ENCODE data around the gene NCF4. TPM values are rescaled to one million over a fixed set of nuclear protein-coding genes. Genes with fewer than 3 reads are reported as not detected.
A peak's percentile ranks its signal among the peaks of the same experiment; 100 is the strongest.

Gene NCF4
- total and polyA plus RNA-seq, 8 donors = 3.2 to 68.1 (median 3.7) TPM

GRCh38 chr22:36918586-36919284 lies 57.9 kb downstream of the NCF4 start:
- no peak for DNase-seq
- H3K36me3 ChIP-seq = peaks cover 0 to 21% of the 10 kb centered on the region in 2 donors
- peak overlapping the region in 1 of 2 donors; percentile 25 for H3K27ac ChIP-seq
- H3K4me1 ChIP-seq = peaks cover 0 to 78% of the 10 kb centered on the region in 2 donors
- intact Hi-C loops (cut with DNase I) = no loop called here
- peaks cover 0 to 19% of the 10 kb centered on the region in 2 donors for H3K27me3 ChIP-seq
- TF ChIP-seq CTCF (IDR thresholded peaks at IDR 0.05) = no peak
- no peak overlapping the region for H3K4me3 ChIP-seq
- H3K9me3 ChIP-seq = no peaks in the 10 kb centered on the region
- ATAC-seq = no peak

DNA sequence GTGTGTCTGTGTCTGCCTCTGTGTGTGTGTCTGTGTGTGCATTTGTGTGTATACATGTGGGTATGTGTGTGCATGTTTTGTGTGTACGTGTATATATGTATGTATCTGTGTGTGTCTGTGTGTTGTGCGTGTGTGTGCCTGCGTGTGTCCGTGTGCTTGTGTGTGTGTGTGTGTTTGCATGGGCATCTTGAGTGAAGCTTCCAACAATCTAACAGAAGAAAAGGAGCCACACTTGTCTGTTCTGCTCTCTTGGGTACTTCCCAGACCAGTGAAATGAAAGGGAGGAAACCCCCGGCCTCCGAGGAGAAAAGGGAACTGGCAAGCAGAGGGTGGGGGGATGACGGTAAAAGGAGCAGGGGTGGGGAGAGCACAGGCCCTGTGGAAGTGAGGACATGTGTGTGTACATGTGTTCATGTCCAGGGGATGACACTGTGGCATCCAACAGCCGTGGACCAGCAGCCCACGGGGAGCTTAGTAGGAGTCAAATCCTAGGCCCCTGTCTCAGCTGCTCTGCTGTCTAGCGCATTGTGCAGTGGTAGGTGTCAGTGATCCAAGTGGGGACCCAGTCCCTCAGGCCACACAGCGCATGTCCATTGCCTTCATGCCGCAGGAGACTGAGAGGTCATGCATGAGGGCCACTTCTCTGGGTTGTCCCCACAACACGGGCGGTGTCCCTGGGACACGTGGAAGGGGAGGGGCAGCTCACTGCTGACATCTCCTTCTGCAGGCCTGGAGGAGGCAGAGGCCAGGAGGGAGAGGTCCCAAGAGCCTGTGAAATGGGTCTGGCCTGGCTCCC lies 60.7 kb downstream of the NCF4 start:
- no peaks in the 10 kb centered on the region for H3K9me3 ChIP-seq
- peak overlapping the region in 1 of 2 donors; percentile 73 for H3K27ac ChIP-seq
- H3K4me1 ChIP-seq = peaks cover 0 to 61% of the 10 kb centered on the region in 2 donors

DNA sequence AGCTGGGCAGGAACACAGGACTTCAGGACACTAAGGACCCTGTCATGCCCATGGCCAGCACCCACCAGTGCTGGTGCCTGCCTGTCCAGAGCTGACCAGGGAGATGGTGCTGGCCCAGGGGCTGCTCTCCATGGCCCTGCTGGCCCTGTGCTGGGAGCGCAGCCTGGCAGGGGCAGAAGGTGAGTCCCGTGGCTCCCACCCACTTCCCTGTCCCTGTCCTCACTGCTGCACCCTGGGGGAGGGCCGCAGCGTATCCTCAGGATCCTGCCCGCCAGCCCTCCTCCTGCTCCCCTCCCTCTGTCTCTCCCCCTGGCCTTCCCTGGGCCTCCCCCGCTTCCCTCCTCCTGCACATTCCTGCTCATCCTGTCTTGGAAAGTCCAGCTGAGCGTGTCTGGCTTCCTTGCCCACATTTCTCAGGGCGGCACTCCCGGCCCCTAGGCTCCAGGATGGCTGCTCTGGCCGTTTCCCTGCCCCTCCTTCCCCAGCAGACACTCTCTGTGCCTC lies 61.4 kb downstream of the NCF4 start:
- Histone ChIP-seq H3K4me3 (no peak overlapping the region), H3K4me1 (peaks cover 0 to 55% of the 10 kb centered on the region in 2 donors), H3K36me3 (peaks cover 0 to 55% of the 10 kb centered on the region in 2 donors), H3K27ac (peak overlapping the region in 1 of 2 donors; percentile 73), H3K27me3 (peaks cover 0 to 33% of the 10 kb centered on the region in 2 donors), H3K9me3 (no peaks in the 10 kb centered on the region)
- intact Hi-C loops (cut with DNase I) = no loop called here
- TF ChIP-seq CTCF (IDR thresholded peaks at IDR 0.05) = no peak
- peak; percentile 36 for ATAC-seq
- no peak for DNase-seq

More for the DNA sequence above, 60.7 kb downstream of the NCF4 start:
- Histone ChIP-seq H3K36me3 (peaks cover 0 to 49% of the 10 kb centered on the region in 2 donors), H3K4me3 (no peak overlapping the region), H3K27me3 (peaks cover 0 to 33% of the 10 kb centered on the region in 2 donors)
- intact Hi-C loops (cut with DNase I) = no loop called here
- no peak for TF ChIP-seq CTCF (IDR thresholded peaks at IDR 0.05)
- DNase-seq (peak in 1 of 4 donors; percentile 67), ATAC-seq (peak; percentile 72)

DNA sequence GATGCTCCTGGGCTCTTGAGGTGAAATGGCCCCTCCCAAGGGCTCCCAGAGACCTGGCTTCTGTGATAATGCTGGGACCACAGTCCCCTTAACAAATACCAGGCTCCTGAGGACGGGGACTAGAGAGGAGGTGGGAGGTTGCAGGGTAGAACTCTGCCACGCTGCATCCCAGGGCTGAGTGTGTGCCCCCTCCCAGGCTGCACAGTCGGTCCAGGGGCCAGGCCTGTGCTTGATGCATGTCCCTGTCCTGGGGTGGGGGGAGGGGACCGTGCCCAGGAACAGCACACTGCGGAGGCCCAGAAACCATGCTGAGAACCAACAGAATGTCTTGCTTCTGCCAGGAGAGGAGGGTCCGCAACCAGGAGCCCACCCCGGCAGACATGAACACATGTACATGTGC lies 61.9 kb downstream of the NCF4 start:
- intact Hi-C loops (cut with DNase I) = no loop called here
- DNase-seq = no peak
- Histone ChIP-seq H3K36me3 (peaks cover 0 to 61% of the 10 kb centered on the region in 2 donors), H3K27ac (peak overlapping the region in 1 of 2 donors; percentile 73), H3K9me3 (no peaks in the 10 kb centered on the region), H3K4me1 (peaks cover 0 to 50% of the 10 kb centered on the region in 2 donors), H3K4me3 (no peak overlapping the region), H3K27me3 (peaks cover 0 to 33% of the 10 kb centered on the region in 2 donors)
- ATAC-seq = no peak
- no peak for TF ChIP-seq CTCF (IDR thresholded peaks at IDR 0.05)
